Cerebellar nuclear complex (tissue), 1 donor: ENCODE measurements around the gene TBCB.
A peak's percentile ranks its signal among the peaks of the same experiment; 100 is the strongest.
"Not testable (repeated sequence)": the region's sequence is repeated elsewhere in the genome, so short reads cannot be mapped to it uniquely, and the experiment has no call there.

Experiments
- DNase-seq, 2 experiments: peaks; one replicate each; lab custom pipeline; 2025; lab: John Stamatoyannopoulos, UW

TBCB gene

GRCh38 chr19:36101550-36102327 is 13.5 kb upstream of the TBCB start:
- no peak for DNase-seq

- DNase-seq: no peak
These were observed 12.1 kb upstream of the TBCB start for GRCh38 chr19:36103040-36103626.

- DNase-seq: no peak
These were observed 11.3 kb upstream of the TBCB start for GRCh38 chr19:36103842-36104552.

GRCh38 chr19:36106441-36106840 is 8.8 kb upstream of the TBCB start:
- DNase-seq: no peak

- DNase-seq: no peak
These were observed 8.3 kb upstream of the TBCB start for GRCh38 chr19:36106991-36107390.

GRCh38 chr19:36108684-36109083 is 6.6 kb upstream of the TBCB start:
- DNase-seq: no peak

- DNase-seq: no peak
These were observed 4.6 kb upstream of the TBCB start, which contains the start of gene OVOL3 for GRCh38 chr19:36110487-36111199. TSS of gene OVOL3 (plus strand) at chr19:36111143. CDS start at chr19:36111203, 60 bp downstream.

- no peak for DNase-seq
These were observed 4.1 kb upstream of the TBCB start for GRCh38 chr19:36111200-36111539.

- DNase-seq: no peak
These were observed 2.6 kb upstream of the TBCB start for GRCh38 chr19:36112678-36113077.

- DNase-seq: no peak
These were observed 1.8 kb upstream of the TBCB start for GRCh38 chr19:36113425-36113824.

GRCh38 chr19:36113894-36114720 is 1.2 kb upstream of the TBCB start:
- no peak for DNase-seq

GRCh38 chr19:36114721-36115452 is 381 bp upstream of the TBCB start, which contains the start of gene POLR2I:
TSS of gene POLR2I (minus strand) at chr19:36114875. CDS start at chr19:36114856, 19 bp downstream.
- DNase-seq: peak; percentile 98

- no peak for DNase-seq
These were observed 1.0 kb downstream of the TBCB start for GRCh38 chr19:36116344-36116637.

GRCh38 chr19:36120092-36120983 is 5.1 kb downstream of the TBCB start:
- no peak for DNase-seq

GRCh38 chr19:36120984-36121358 is 5.7 kb downstream of the TBCB start:
- DNase-seq: no peak

GRCh38 chr19:36121486-36122124 is 6.3 kb downstream of the TBCB start:
- DNase-seq: no peak

- no peak for DNase-seq
These were observed 10.3 kb downstream of the TBCB start for GRCh38 chr19:36125557-36125956.

GRCh38 chr19:36128392-36128736 is 13.1 kb downstream of the TBCB start:
- DNase-seq: no peak

GRCh38 chr19:36131221-36131620 is 16.0 kb downstream of the TBCB start:
- not testable (repeated sequence) for DNase-seq

- DNase-seq: not testable (repeated sequence)
These were observed 19.6 kb downstream of the TBCB start for GRCh38 chr19:36134867-36135266.
